MCF 10A (cell line): Measurements from ENCODE around the gene UBTD2. TPM values are rescaled to one million over a fixed set of nuclear protein-coding genes. Genes with fewer than 3 reads are reported as not detected.

Experiments used
- BruUV-seq: library from RNA; stranded (reverse); fragments of 400-500 nt; replicated peaks from 2 replicates; lab custom pipeline; 2021; lab: Mats Ljungman, UMichigan
- CTCF ChIA-PET: fragments of 300-600 bp; sonication (Branson Sonifier 250); formaldehyde crosslinking; extraction: SDS; loops from one replicate; lab custom pipeline; 2021; ENCODE audit warnings: antibody characterized with exemption, inconsistent platforms; lab: Yijun Ruan, JAX
- POLR2A ChIA-PET: fragments of 300-600, 350-650 bp; sonication (Branson Sonifier 250); formaldehyde crosslinking; extraction: SDS; loops from one replicate; lab custom pipeline; 2020; ENCODE audit warnings: antibody characterized with exemption, inconsistent platforms; lab: Yijun Ruan, JAX
- DNase-seq: peaks from one replicate; pipeline ENCODE4 v3.0.0-alpha.2; 2018; ENCODE audit not compliant: unreplicated experiment
- H3K27ac Mint-ChIP-seq: one replicate; pipeline ENCODE4 v1.8.0; 2022; ENCODE audit warnings: mild to moderate bottlenecking, low read depth, mixed read lengths; ENCODE audit not compliant: unreplicated experiment
- H3K27me3 Mint-ChIP-seq: one replicate; pipeline ENCODE4 v1.8.0; 2022; ENCODE audit warnings: mixed read lengths; ENCODE audit not compliant: insufficient read depth, unreplicated experiment
- H3K36me3 Mint-ChIP-seq: one replicate; pipeline ENCODE4 v1.8.0; 2022; ENCODE audit warnings: mild to moderate bottlenecking, moderate library complexity, mixed read lengths; ENCODE audit not compliant: insufficient read depth, unreplicated experiment
- H3K4me1 Mint-ChIP-seq: one replicate; pipeline ENCODE4 v1.8.0; 2022; ENCODE audit warnings: mixed read lengths; ENCODE audit not compliant: insufficient read depth, unreplicated experiment
- H3K4me3 Mint-ChIP-seq: one replicate; pipeline ENCODE4 v1.8.0; 2022; ENCODE audit warnings: mild to moderate bottlenecking, moderate library complexity, mixed read lengths; ENCODE audit not compliant: unreplicated experiment
- H3K9me3 Mint-ChIP-seq: one replicate; pipeline ENCODE4 v1.8.0; 2022; ENCODE audit warnings: mixed read lengths; ENCODE audit not compliant: unreplicated experiment
- CTCF ChIP-seq: fragments of 200-600 bp; IDR thresholded peaks from one replicate; pipeline ENCODE4 v1.8.0; 2022; ENCODE audit warnings: antibody characterized with exemption, mild to moderate bottlenecking; ENCODE audit not compliant: unreplicated experiment
- intact Hi-C: fragments of 100-400 bp; cut with micrococcal nuclease; formaldehyde crosslinking; loops from 2 replicates; pipeline ENCODE4 v1.14.1; 2022
- total RNA-seq: library from RNA; stranded (reverse); gene quantifications from 2 replicates; pipeline ENCODE4 v1.2.3, GENCODE V29; 2022

UBTD2 gene
- total RNA-seq, 1 experiment from 2014 or later, result 24.1 TPM

GRCh38 chr5:172311026-172311425, 27.5 kb upstream of the UBTD2 start:
- no peaks in the 10 kb centered on the region for H3K9me3 Mint-ChIP-seq
- BruUV-seq, result no TSS peak
- intact Hi-C loops, result no loop called here
- no peak overlapping the region for H3K27ac Mint-ChIP-seq
- H3K4me3 Mint-ChIP-seq, result no peak overlapping the region
- ChIA-PET POLR2A (interaction anchor here (0.7 kb wide), 1 partner anchor 9 kb away, joined by 3 read pairs; no protein-coding TSS in a partner anchor), CTCF (no interaction called here)
- TF ChIP-seq CTCF, result no peak
- peaks cover 13% of the 10 kb centered on the region for H3K4me1 Mint-ChIP-seq
- H3K36me3 Mint-ChIP-seq, result no peaks in the 10 kb centered on the region
- no peak for DNase-seq
- H3K27me3 Mint-ChIP-seq, result no peaks in the 10 kb centered on the region

GRCh38 chr5:172305380-172305779, 21.8 kb upstream of the UBTD2 start:
- H3K27ac Mint-ChIP-seq, result no peak overlapping the region
- H3K9me3 Mint-ChIP-seq, result no peaks in the 10 kb centered on the region
- no peak overlapping the region for H3K4me3 Mint-ChIP-seq
- intact Hi-C loops, result no loop called here
- ChIA-PET POLR2A (interaction anchor here (0.5 to 2.2 kb wide), 3 partner anchors 22 to 293 kb away, joined by 3 to 13 read pairs (median 3); partner anchors contain the start of gene UBTD2), CTCF (interaction anchor here (0.6 to 1.4 kb wide), 2 partner anchors 12 to 113 kb away, joined by 3 read pairs; no protein-coding TSS in a partner anchor)
- no peak for TF ChIP-seq CTCF
- no peak for DNase-seq
- no TSS peak for BruUV-seq
- H3K27me3 Mint-ChIP-seq, result no peaks in the 10 kb centered on the region
- H3K36me3 Mint-ChIP-seq, result peaks cover 15% of the 10 kb centered on the region
- peaks cover 15% of the 10 kb centered on the region for H3K4me1 Mint-ChIP-seq

- POLR2A ChIA-PET, result interaction anchor here (0.5 to 2.5 kb wide), 15 partner anchors 10 to 1622 kb away, joined by 3 to 13 read pairs (median 5); partner anchors contain the start of gene UBTD2
- no peaks in the 10 kb centered on the region for H3K9me3 Mint-ChIP-seq
- no peaks in the 10 kb centered on the region for H3K27me3 Mint-ChIP-seq
- CTCF ChIA-PET, result interaction anchor here (0.6 to 3.4 kb wide), 6 partner anchors 10 to 341 kb away, joined by 3 to 33 read pairs (median 3); no protein-coding TSS in a partner anchor
- TF ChIP-seq CTCF, result no peak
- DNase-seq, result peak; percentile 85
- BruUV-seq, result TSS peak; percentile 100
- H3K36me3 Mint-ChIP-seq, result peaks cover 15% of the 10 kb centered on the region
- H3K4me3 Mint-ChIP-seq, result no peak overlapping the region
- intact Hi-C loops, result no loop called here
- peaks cover 11% of the 10 kb centered on the region for H3K4me1 Mint-ChIP-seq
- no peak overlapping the region for H3K27ac Mint-ChIP-seq
Measured at GRCh38 chr5:172303572-172304335, 20.2 kb upstream of the UBTD2 start.

GRCh38 chr5:172303162-172303561, 19.6 kb upstream of the UBTD2 start:
- no TSS peak for BruUV-seq
- Mint-ChIP-seq H3K4me3 (no peak overlapping the region), H3K9me3 (no peaks in the 10 kb centered on the region), H3K27me3 (no peaks in the 10 kb centered on the region), H3K36me3 (peaks cover 15% of the 10 kb centered on the region), H3K27ac (no peak overlapping the region), H3K4me1 (peaks cover 9% of the 10 kb centered on the region)
- intact Hi-C loops, result no loop called here
- peak; percentile 30 for DNase-seq
- CTCF ChIA-PET, result interaction anchor here (0.6 to 3.4 kb wide), 4 partner anchors 9 to 37 kb away, joined by 3 to 33 read pairs (median 7); no protein-coding TSS in a partner anchor
- no peak for TF ChIP-seq CTCF
- POLR2A ChIA-PET, result interaction anchor here (0.6 to 2.5 kb wide), 14 partner anchors 10 to 1623 kb away, joined by 3 to 13 read pairs (median 5); partner anchors contain the start of gene UBTD2
